ENCODE data around the gene DAP.

DNA sequence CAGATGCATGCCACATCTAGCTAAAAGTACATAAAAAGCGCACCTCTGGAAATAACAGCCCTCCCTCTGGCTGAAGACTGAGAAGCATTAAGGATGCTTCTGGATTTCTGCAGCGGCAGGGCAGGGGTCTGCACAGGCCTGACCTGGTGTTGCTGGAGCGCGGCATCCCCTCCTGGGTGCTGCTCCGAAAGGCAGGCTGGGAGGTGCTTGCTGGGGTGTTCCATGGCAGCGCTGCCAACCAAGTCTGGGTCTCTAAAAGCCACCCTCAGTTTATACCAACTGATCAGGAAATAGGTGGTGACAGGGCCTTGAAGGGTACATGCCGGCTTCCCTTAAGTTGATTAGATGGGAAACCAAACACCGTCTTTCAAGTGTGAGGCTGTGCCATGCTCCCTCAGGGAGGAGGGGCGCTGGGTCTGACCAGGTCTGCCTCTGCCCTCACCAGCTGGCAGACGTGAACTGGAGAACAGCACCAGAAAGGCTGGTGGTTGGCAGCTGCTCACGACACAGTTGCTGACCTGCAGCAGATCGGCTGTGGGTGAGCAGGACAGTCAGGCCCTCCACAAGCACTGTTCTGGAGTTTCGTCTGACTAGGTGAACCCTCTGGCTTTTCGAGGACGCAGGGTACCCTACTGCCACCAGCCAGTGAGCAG, 81.6 kb downstream of the DAP start:
- TF ChIP-seq, protein P1, sequence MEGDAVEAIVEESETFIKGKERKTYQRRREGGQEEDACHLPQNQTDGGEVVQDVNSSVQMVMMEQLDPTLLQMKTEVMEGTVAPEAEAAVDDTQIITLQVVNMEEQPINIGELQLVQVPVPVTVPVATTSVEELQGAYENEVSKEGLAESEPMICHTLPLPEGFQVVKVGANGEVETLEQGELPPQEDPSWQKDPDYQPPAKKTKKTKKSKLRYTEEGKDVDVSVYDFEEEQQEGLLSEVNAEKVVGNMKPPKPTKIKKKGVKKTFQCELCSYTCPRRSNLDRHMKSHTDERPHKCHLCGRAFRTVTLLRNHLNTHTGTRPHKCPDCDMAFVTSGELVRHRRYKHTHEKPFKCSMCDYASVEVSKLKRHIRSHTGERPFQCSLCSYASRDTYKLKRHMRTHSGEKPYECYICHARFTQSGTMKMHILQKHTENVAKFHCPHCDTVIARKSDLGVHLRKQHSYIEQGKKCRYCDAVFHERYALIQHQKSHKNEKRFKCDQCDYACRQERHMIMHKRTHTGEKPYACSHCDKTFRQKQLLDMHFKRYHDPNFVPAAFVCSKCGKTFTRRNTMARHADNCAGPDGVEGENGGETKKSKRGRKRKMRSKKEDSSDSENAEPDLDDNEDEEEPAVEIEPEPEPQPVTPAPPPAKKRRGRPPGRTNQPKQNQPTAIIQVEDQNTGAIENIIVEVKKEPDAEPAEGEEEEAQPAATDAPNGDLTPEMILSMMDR (IDR thresholded peaks at IDR 0.05): no peak
- no peak for TF ChIP-seq POLR2AphosphoS5 (IDR thresholded peaks at IDR 0.05)
- no peak for TF ChIP-seq POLR2A (IDR thresholded peaks at IDR 0.05)
